Fibroblast of pulmonary artery (primary cell): ENCODE data around the gene RALY.

Source experiments
- DNase-seq: peaks from one replicate; pipeline ENCODE4 v3.0.0-alpha.2; 2010; ENCODE audit warnings: low read depth
- H3K4me3 ChIP-seq: replicated peaks from 2 replicates; pipeline ENCODE4 v1.5.1; 2011; ENCODE audit warnings: low read depth, mild to moderate bottlenecking, control low read depth, low read length, moderate library complexity
- TF ChIP-seq, protein P1 (sequence below): IDR thresholded peaks from 2 replicates; pipeline ENCODE4 v1.5.1; 2011; ENCODE audit warnings: mild to moderate bottlenecking, control low read depth, low read length, inconsistent platforms; ENCODE audit errors: missing control alignments

RALY gene

DNA sequence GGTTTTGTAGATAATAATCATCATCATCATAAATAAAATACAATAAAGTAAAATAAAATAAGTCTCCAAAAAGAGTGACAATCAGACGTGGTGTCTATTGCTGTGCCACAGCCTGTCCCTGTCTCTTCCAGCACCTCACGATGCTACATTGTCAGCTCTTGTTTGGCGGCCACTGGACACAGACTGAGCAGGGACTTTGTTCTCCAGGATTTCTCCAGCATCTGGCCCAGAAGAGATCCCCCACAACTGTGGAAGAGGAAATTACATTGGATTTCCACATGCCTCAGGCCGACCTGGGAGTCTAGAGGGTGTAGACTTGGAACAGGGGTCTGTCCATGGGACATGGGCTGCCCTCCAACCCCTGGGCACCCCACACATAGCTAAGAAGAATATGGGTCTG, 39.2 kb upstream of the RALY start:
- no peak overlapping the region for H3K4me3 ChIP-seq
- DNase-seq, result no peak
- TF ChIP-seq, protein P1, sequence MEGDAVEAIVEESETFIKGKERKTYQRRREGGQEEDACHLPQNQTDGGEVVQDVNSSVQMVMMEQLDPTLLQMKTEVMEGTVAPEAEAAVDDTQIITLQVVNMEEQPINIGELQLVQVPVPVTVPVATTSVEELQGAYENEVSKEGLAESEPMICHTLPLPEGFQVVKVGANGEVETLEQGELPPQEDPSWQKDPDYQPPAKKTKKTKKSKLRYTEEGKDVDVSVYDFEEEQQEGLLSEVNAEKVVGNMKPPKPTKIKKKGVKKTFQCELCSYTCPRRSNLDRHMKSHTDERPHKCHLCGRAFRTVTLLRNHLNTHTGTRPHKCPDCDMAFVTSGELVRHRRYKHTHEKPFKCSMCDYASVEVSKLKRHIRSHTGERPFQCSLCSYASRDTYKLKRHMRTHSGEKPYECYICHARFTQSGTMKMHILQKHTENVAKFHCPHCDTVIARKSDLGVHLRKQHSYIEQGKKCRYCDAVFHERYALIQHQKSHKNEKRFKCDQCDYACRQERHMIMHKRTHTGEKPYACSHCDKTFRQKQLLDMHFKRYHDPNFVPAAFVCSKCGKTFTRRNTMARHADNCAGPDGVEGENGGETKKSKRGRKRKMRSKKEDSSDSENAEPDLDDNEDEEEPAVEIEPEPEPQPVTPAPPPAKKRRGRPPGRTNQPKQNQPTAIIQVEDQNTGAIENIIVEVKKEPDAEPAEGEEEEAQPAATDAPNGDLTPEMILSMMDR, result no peak

DNA sequence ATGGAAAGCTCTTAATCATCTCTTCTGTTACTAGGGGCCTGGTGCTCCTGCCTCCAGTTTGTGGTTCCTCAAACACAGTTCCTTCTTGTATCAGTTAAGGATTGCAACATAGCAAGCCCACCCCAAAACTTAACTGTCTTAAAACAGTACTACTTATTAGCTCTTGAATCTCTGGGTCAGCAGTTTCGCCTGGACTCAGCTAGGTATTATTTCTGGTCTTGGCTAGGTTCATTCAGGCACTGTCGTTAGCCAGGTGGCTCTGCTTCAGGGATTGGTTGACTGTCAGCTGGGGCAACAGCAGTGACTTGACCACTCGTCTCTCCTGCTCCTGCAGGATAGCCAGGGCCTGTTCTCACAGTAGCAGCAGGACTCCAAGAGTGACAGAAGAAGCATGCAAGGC, 30.0 kb upstream of the RALY start:
- H3K4me3 ChIP-seq, result no peak overlapping the region
- TF ChIP-seq, protein P1, result no peak
- no peak for DNase-seq

DNA sequence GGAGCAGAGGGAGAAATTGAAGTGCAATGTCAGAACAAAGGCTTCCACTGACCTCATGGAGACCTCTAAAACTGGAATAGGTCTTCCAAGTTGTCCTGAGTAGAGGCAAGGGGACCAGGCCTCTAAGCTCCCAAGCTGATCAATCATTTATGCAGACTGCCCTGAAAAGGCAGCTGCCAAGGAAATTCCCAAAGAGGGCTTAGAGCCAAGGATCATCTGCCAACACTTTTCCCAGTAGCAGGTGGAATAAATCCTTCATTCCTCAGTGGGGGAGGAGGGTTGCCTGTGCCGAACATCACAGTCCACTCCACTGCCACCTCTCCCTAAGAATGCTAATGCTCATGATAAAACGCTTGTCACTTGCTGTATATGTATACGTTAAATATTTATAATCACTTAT, 29.3 kb upstream of the RALY start:
- TF ChIP-seq, protein P1, result no peak
- DNase-seq, result no peak
- no peak overlapping the region for H3K4me3 ChIP-seq

DNA sequence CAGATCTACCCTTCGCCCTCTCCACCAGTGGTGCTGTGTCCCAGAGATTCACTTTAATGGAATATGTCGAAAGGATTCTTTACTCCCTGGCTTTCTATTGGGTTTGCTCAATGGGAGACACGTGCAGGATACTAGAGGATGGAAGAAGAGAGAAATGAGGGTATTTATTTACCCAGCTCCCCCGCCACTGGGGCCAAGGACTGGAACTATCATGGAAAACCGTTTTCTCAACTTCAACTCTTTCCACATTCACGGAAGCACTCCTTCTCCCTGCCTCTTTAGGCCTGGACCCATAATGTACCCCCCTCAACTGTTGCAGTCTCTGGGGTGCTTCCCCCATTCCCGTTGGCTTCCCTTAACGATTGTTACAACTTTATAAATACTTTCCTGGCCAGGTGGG, 26.6 kb upstream of the RALY start:
- TF ChIP-seq, protein P1, result no peak
- H3K4me3 ChIP-seq, result no peak overlapping the region
- DNase-seq, result no peak

DNA sequence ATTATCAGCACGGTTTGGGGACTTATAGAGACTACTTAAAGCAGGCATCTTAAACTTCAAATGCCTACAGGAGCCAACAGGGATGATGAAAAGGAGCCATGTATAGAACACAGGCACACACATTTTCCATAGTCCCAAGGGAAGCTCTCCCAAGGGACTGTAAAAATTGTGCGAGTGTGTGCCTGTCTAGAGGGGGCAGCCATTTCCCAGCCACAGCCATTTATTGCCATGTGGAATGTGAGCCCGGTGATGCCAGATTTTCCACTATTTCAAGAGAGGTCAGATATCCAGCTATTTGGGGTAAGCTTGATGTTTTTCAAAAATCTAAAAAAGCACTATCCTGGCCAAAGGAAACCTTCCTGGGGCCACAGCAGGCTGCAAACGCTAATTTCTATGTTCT, 24.1 kb upstream of the RALY start:
- no peak for DNase-seq
- TF ChIP-seq, protein P1, result no peak
- H3K4me3 ChIP-seq, result no peak overlapping the region

DNA sequence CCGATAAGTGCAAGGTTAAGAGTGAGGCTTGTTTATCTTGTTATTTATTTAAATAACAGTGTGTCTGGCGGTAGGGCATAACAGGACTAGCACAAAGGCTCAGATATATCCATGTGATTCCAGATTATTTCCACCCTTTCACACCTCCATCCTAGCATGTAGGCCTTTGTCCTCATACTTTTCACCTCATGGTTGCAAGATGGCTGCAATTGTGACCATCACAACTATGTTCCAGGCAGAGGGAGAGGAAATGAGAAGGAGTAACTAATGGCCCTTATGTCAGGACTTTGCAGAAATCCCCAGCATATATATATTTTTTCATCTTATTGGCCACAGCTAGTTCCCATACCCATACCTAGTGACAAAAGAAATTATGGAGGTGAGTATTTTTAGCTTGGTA, 23.5 kb upstream of the RALY start:
- DNase-seq, result no peak
- H3K4me3 ChIP-seq, result no peak overlapping the region
- TF ChIP-seq, protein P1, result no peak

DNA sequence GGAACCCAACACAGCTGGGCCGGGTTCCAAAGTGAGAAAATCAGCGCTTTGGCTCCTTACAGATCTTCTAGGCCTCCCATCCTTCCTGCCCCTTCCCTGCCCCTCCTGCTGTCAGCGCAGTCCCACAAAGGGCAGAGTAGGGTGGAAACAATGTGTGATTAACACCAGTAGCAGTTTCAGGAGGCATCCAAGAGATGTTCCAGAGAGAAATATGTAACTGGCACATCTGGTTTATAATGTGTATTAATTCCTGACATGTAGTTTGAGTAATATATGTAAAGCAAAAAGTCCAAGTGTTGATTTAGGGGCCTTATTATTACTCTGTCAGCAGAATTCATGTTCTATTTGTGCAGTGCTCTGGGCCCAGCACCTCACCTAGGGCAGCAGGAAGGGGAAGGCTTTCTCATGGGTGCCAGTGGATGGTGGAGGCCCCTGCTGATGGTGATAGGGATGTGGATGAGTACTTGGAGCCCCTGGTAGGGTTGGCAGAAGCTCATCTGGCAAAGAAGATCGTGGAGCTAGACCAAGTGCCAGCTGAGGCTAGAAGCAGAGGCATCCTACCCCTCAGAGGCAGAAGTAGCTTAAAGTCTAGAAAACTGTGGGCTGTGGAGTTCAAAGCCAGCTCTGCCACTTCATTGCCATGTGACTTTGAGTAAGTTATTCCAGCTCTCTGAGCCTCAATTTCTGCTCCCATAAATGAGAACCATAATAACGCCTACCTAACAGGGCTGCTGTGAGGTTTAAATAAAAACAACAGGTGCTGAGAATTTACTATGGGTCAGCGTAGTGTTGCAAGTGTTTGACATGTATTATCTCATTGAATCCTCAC, 22.4 kb upstream of the RALY start:
- no peak for DNase-seq
- TF ChIP-seq, protein P1, result no peak
- H3K4me3 ChIP-seq, result no peak overlapping the region
